Measurements from ENCODE around the gene MAN1C1.

- TF ChIP-seq CTCF (IDR thresholded peaks at IDR 0.05): no peak
- TF ChIP-seq POLR2A (IDR thresholded peaks at IDR 0.05): no peak
Measured at GRCh38 chr1:25814549-25815087, 198.0 kb downstream of the MAN1C1 start.

Measured in uterus (tissue), 2 donors.